OCI-LY7 (cell line): ENCODE measurements around the gene IPO13. TPM values are rescaled to one million over a fixed set of nuclear protein-coding genes. Genes with fewer than 3 reads are reported as not detected.
A peak's percentile ranks its signal among the peaks of the same experiment; 100 is the strongest.

Source experiments
- BruUV-seq: library from RNA; stranded (reverse); fragments of 400-500 nt; replicated peaks from 2 replicates; lab custom pipeline; 2021; lab: Mats Ljungman, UMichigan
- CTCF ChIA-PET: fragments of 300-600 bp; sonication (Branson Sonifier 250); formaldehyde crosslinking; loops from one replicate; lab custom pipeline; 2022; ENCODE audit warnings: antibody characterized with exemption; ENCODE audit not compliant: unreplicated experiment; lab: Charles Lee
- POLR2A ChIA-PET: fragments of 300-600 bp; sonication (Branson Sonifier 250); formaldehyde crosslinking; loops from one replicate; lab custom pipeline; 2022; ENCODE audit warnings: antibody characterized with exemption; lab: Charles Lee
- DNase-seq: peaks from one replicate; pipeline ENCODE4 v3.0.0-alpha.2; 2015; ENCODE audit warnings: low spot score
- H2AFZ ChIP-seq: fragments of 200-600 bp; sonication (generic), shearing (Covaris generic); 2 replicates; pipeline ENCODE4 v1.6.1; 2014; ENCODE audit warnings: mild to moderate bottlenecking, antibody characterized with exemption, low read length, moderate library complexity
- H3K27ac ChIP-seq: fragments of 200-600 bp; sonication (generic); 2 replicates; pipeline ENCODE4 v1.5.1; 2014; ENCODE audit warnings: mixed run types, low read depth, mild to moderate bottlenecking, moderate library complexity, low read length, inconsistent platforms; ENCODE audit not compliant: poor library complexity, severe bottlenecking
- H3K36me3 ChIP-seq: fragments of 200-600 bp; sonication (generic); 2 replicates; pipeline ENCODE4 v1.6.1; 2014; ENCODE audit warnings: mild to moderate bottlenecking, antibody characterized with exemption, low read length, moderate library complexity, mixed read lengths; ENCODE audit not compliant: insufficient read depth
- H3K4me1 ChIP-seq: fragments of 200-600 bp; sonication (generic); 2 replicates; pipeline ENCODE4 v1.5.1; 2014; ENCODE audit warnings: mild to moderate bottlenecking, low read length; ENCODE audit not compliant: insufficient read depth, poor library complexity, severe bottlenecking
- H3K4me2 ChIP-seq: fragments of 200-600 bp; sonication (generic); 2 replicates; pipeline ENCODE4 v1.6.1; 2014; ENCODE audit warnings: mild to moderate bottlenecking, low read length
- H3K4me3 ChIP-seq: fragments of 200-600 bp; sonication (generic); 2 replicates; pipeline ENCODE4 v1.5.1; 2014; ENCODE audit warnings: mild to moderate bottlenecking, low read depth, low read length; ENCODE audit not compliant: poor library complexity, severe bottlenecking
- H3K79me2 ChIP-seq: fragments of 200-600 bp; sonication (generic); 2 replicates; pipeline ENCODE4 v1.6.1; 2016; ENCODE audit warnings: low read depth, mild to moderate bottlenecking, low read length, moderate library complexity, mixed read lengths; ENCODE audit not compliant: insufficient read depth
- H3K9me2 ChIP-seq: fragments of 200-600 bp; sonication (generic); 2 replicates; pipeline ENCODE4 v1.6.1; 2016; ENCODE audit warnings: mild to moderate bottlenecking, low read length, mixed read lengths; ENCODE audit not compliant: insufficient read depth
- H3K9me3 ChIP-seq: fragments of 200-600 bp; sonication (generic); 2 replicates; pipeline ENCODE4 v1.6.1; 2014; ENCODE audit warnings: mild to moderate bottlenecking, mixed run types, low read length, mixed read lengths
- H4K20me1 ChIP-seq: fragments of 200-600 bp; sonication (generic); 2 replicates; pipeline ENCODE4 v1.6.1; 2014; ENCODE audit warnings: mild to moderate bottlenecking, antibody characterized with exemption, low read length, moderate library complexity, mixed read lengths; ENCODE audit not compliant: insufficient read depth
- EZH2phosphoT487 ChIP-seq: fragments of 200-600 bp; sonication (generic); IDR thresholded peaks from 2 replicates; pipeline ENCODE4 v1.6.1; 2018; ENCODE audit warnings: low read depth, borderline replicate concordance, mild to moderate bottlenecking, mixed run types, antibody characterized with exemption, low read length, moderate library complexity, mixed read lengths
- intact Hi-C: fragments of 100-400 bp; cut with micrococcal nuclease; formaldehyde crosslinking; loops from one replicate; pipeline ENCODE4 v1.10.0; 2022; ENCODE audit not compliant: unreplicated experiment
- total RNA-seq, 2 experiments: library from RNA; depleted of rRNA in 1 of 2; stranded (reverse); fragments of >200 nt in 1 of 2; shearing (Covaris generic) in 1 of 2; gene quantifications; 2 replicates each; pipeline ENCODE4 v1.2.3, GENCODE V29; 2014 to 2022
- TF ChIP-seq, protein P1 (sequence below): fragments of 200-600 bp; sonication (generic); conservative IDR thresholded peaks from 2 replicates; pipeline ENCODE4 v1.5.1; 2014; ENCODE audit warnings: mild to moderate bottlenecking, antibody characterized with exemption, low read length, moderate library complexity, mixed read lengths

Gene IPO13
- total RNA-seq, 2 experiments from 2014 or later = 17.8 to 24.1 TPM

DNA sequence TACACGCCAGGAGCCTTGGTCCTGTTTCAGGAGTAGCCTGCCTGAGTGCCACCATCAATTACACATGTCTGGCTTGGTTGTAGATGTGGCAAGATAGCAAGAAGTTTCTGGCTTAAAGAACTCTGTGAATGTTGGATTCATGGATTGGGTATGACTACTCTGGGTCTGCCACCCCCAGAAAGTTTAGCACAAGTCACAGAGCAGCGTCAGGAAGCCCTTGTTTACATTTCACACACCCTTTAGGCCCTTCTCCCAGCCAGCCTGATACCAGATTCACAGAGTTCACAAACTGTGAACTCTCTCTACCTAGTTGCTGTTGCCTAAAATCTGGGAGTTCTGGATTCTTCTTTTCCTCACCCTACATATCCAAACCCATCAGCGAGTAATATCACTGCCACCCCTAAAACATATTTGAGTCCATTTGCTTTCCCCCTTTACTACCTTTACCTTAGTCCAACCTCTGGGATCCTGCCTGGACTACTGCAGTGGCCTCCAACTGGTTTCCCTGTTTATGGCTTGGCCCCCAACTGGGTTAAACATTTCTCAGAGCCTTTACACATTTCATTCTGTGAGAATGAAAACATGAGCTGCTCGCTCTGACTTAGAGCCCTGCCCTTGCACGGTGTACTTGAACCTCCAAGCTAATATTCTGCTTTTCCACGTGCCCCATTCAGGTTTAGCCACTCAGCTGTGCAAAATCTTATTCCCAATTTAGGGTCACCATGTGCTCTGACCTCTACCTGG, 40.6 kb downstream of the IPO13 start:
- H3K4me3 ChIP-seq = no peak overlapping the region
- CTCF ChIA-PET = interaction anchor here (0.6 kb wide), 1 partner anchor 155 kb away, joined by 3 read pairs; no protein-coding TSS in a partner anchor
- DNase-seq = no peak
- H2AFZ ChIP-seq = no peak overlapping the region
- no peaks in the 10 kb centered on the region for H3K9me2 ChIP-seq
- TF ChIP-seq, protein P1, sequence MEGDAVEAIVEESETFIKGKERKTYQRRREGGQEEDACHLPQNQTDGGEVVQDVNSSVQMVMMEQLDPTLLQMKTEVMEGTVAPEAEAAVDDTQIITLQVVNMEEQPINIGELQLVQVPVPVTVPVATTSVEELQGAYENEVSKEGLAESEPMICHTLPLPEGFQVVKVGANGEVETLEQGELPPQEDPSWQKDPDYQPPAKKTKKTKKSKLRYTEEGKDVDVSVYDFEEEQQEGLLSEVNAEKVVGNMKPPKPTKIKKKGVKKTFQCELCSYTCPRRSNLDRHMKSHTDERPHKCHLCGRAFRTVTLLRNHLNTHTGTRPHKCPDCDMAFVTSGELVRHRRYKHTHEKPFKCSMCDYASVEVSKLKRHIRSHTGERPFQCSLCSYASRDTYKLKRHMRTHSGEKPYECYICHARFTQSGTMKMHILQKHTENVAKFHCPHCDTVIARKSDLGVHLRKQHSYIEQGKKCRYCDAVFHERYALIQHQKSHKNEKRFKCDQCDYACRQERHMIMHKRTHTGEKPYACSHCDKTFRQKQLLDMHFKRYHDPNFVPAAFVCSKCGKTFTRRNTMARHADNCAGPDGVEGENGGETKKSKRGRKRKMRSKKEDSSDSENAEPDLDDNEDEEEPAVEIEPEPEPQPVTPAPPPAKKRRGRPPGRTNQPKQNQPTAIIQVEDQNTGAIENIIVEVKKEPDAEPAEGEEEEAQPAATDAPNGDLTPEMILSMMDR = no peak
- no peak for TF ChIP-seq EZH2phosphoT487
- H3K4me1 ChIP-seq = peaks cover 16% of the 10 kb centered on the region
- no peak overlapping the region for H3K4me2 ChIP-seq
- no peaks in the 10 kb centered on the region for H3K36me3 ChIP-seq
- H3K27ac ChIP-seq = no peak overlapping the region
- H3K79me2 ChIP-seq = no peaks in the 10 kb centered on the region
- H3K9me3 ChIP-seq = no peaks in the 10 kb centered on the region
- intact Hi-C loops = no loop called here
- no TSS peak for BruUV-seq
- no peaks in the 10 kb centered on the region for H4K20me1 ChIP-seq
- POLR2A ChIA-PET = no interaction called here

DNA sequence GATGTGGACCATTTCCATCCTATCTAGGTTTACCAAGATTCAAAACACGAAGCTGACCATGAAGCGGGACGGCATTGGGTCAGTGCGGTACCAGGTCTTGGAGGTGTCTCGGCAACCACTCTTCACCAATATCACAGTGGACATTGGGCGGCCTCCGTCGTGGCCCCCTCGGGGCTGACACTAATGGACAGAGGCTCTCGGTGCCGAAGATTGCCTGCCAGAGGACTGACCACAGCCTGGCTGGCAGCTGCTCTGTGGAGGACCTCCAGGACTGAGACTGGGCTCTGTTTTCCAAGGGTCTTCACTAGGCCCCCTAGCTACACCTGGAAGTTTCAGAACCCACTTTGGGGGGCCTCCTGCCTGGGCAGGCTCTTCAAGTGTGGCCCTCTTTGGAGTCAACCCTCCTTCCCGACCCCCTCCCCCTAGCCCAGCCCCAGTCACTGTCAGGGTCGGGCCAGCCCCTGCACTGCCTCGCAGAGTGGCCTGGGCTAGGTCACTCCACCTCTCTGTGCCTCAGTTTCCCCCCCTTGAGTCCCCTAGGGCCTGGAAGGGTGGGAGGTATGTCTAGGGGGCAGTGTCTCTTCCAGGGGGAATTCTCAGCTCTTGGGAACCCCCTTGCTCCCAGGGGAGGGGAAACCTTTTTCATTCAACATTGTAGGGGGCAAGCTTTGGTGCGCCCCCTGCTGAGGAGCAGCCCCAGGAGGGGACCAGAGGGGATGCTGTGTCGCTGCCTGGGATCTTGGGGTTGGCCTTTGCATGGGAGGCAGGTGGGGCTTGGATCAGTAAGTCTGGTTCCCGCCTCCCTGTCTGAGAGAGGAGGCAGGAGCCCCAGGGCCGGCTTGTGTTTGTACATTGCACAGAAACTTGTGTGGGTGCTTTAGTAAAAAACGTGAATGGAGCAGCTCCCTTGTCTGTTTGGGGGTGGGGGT, 43.8 kb downstream of the IPO13 start:
- no peak for DNase-seq
- H2AFZ ChIP-seq = peak overlapping the region; percentile 90
- TF ChIP-seq, protein P1 = peak; percentile 71
- no peak for TF ChIP-seq EZH2phosphoT487
- no peaks in the 10 kb centered on the region for H3K79me2 ChIP-seq
- no peaks in the 10 kb centered on the region for H3K9me3 ChIP-seq
- H3K36me3 ChIP-seq = no peaks in the 10 kb centered on the region
- no peaks in the 10 kb centered on the region for H3K9me2 ChIP-seq
- POLR2A ChIA-PET = interaction anchor here (0.6 kb wide), 1 partner anchor 329 kb away, joined by 4 read pairs; no protein-coding TSS in a partner anchor
- H3K27ac ChIP-seq = no peak overlapping the region
- CTCF ChIA-PET = interaction anchor here (0.6 to 0.9 kb wide), 3 partner anchors 50 to 262 kb away, joined by 3 to 4 read pairs (median 3); no protein-coding TSS in a partner anchor
- BruUV-seq = no TSS peak
- H3K4me2 ChIP-seq = peak overlapping the region; percentile 83
- H4K20me1 ChIP-seq = no peaks in the 10 kb centered on the region
- H3K4me1 ChIP-seq = peaks cover 28% of the 10 kb centered on the region
- peak overlapping the region; percentile 71 for H3K4me3 ChIP-seq
- intact Hi-C loops = loop anchor here (1.0 to 2.0 kb wide), 2 partner anchors 16 to 40 kb away; partner anchors contain the start of gene ATP6V0B
